HepG2 (cell line): ENCODE data around the gene PMAIP1. TPM values are rescaled to one million over a fixed set of nuclear protein-coding genes. Genes with fewer than 3 reads are reported as not detected.

ENCODE experiments used
- ATAC-seq: fragments of 200-7000 bp; cut with Tn5 transposase; 3 replicates; pipeline ENCODE4 v1.9.1; 2020; ENCODE audit warnings: mild to moderate bottlenecking, moderate library complexity
- BruUV-seq: library from RNA; stranded (reverse); fragments of 400-500 nt; replicated peaks from 2 replicates; lab custom pipeline; 2021; lab: Mats Ljungman, UMichigan
- CTCF ChIA-PET: fragments of 300-600 bp; formaldehyde crosslinking; extraction: SDS; loops from one replicate; lab custom pipeline; 2021; ENCODE audit warnings: low total read pairs, inconsistent platforms, low intra/inter-chr PET ratio; lab: Yijun Ruan, JAX
- POLR2A ChIA-PET: fragments of 350-600 bp; sonication (Branson Sonifier 250); formaldehyde crosslinking; loops from one replicate; lab custom pipeline; 2020; ENCODE audit warnings: antibody characterized with exemption, inconsistent platforms; lab: Yijun Ruan, JAX
- DNase-seq: peaks from one replicate; pipeline ENCODE4 v3.0.0-alpha.2; 2015; ENCODE audit warnings: low spot score
- FAIRE-seq: peaks from 3 replicates; lab custom pipeline; 2011; peaks lifted over from hg19 to GRCh38; lab: Jason Lieb, UNC
- H2AFZ ChIP-seq: one replicate; pipeline ENCODE4 v1.6.1; 2011; ENCODE audit warnings: low read length, inconsistent platforms
- H3K27ac ChIP-seq: fragments of 300-600 bp; 3 replicates; pipeline ENCODE4 v1.8.0; 2011; ENCODE audit warnings: mixed run types, mild to moderate bottlenecking, mixed read lengths, low read length, inconsistent platforms; ENCODE audit not compliant: insufficient read depth; ENCODE audit errors: extremely low read length
- H3K27me3 ChIP-seq, 2 experiments: fragments of 200-600 bp in 1 of 2; 2 replicates in 1 of 2; 3 replicates in 1 of 2; pipeline versions ENCODE4 v1.6.0 to v1.8.0; 2011; ENCODE audit warnings: low read length in 2 of 2, mild to moderate bottlenecking in 2 of 2, moderate library complexity in 2 of 2, inconsistent platforms in 1 of 2; ENCODE audit not compliant: insufficient read depth in 2 of 2, control insufficient read depth in 1 of 2
- H3K36me3 ChIP-seq, 2 experiments: fragments of 200-600 bp in 1 of 2; replicated peaks in 1 of 2; 2 replicates in 1 of 2; 3 replicates in 1 of 2; pipeline versions ENCODE4 v1.5.1 to v1.8.0; 2011; ENCODE audit warnings: low read length in 2 of 2, inconsistent platforms in 1 of 2; ENCODE audit not compliant: insufficient read depth in 2 of 2, control insufficient read depth in 1 of 2
- H3K4me1 ChIP-seq: 2 replicates; pipeline ENCODE4 v1.5.1; 2012; ENCODE audit warnings: low read length, inconsistent platforms; ENCODE audit not compliant: insufficient read depth
- H3K4me2 ChIP-seq: 2 replicates; pipeline ENCODE4 v1.6.0; 2011; ENCODE audit warnings: low read depth, low read length, inconsistent platforms
- H3K4me3 ChIP-seq, 3 experiments: fragments of 200-600 bp in 1 of 3; sonication (generic), shearing (Covaris generic) in 1 of 3; replicated peaks in 1 of 3; 2 replicates each; pipeline ENCODE4 v1.5.1; 2011 to 2016; ENCODE audit warnings: low read length in 3 of 3, inconsistent platforms in 2 of 3, low read depth in 2 of 3, mild to moderate bottlenecking in 2 of 3, control low read depth in 1 of 3, mixed read lengths in 1 of 3; ENCODE audit not compliant: insufficient read depth in 1 of 3
- H3K79me2 ChIP-seq: one replicate; pipeline ENCODE4 v1.6.1; 2011; ENCODE audit warnings: low read length, inconsistent platforms; ENCODE audit not compliant: insufficient read depth
- H3K9ac ChIP-seq: 2 replicates; pipeline ENCODE4 v1.6.0; 2011; ENCODE audit warnings: mild to moderate bottlenecking, low read depth, low read length, inconsistent platforms; ENCODE audit not compliant: insufficient read depth
- H3K9me3 ChIP-seq: 2 replicates; pipeline ENCODE4 v1.5.1; 2012; ENCODE audit warnings: mild to moderate bottlenecking, low read length
- H4K20me1 ChIP-seq: 2 replicates; pipeline ENCODE4 v1.6.0; 2011; ENCODE audit warnings: inconsistent platforms, mild to moderate bottlenecking, low read length, moderate library complexity; ENCODE audit not compliant: insufficient read depth
- BRCA1 ChIP-seq: sonication (generic); formaldehyde crosslinking; IDR thresholded peaks from 2 replicates; pipeline ENCODE4 v1.4.0; 2020; ENCODE audit warnings: missing genetic modification reagents
- FLYWCH1 ChIP-seq: sonication (generic); formaldehyde crosslinking; IDR thresholded peaks from 2 replicates; pipeline ENCODE4 v1.8.1; 2023; ENCODE audit warnings: mild to moderate bottlenecking, missing genetic modification reagents
- HNRNPLL ChIP-seq: fragments of 200-400 bp; formaldehyde crosslinking; IDR thresholded peaks from 2 replicates; pipeline ENCODE4 v1.6.1; 2017; ENCODE audit warnings: mild to moderate bottlenecking, low read depth, low read length; ENCODE audit not compliant: poor library complexity, severe bottlenecking
- MED8 ChIP-seq: sonication (generic); formaldehyde crosslinking; IDR thresholded peaks from 2 replicates; pipeline ENCODE4 v1.8.1; 2023; ENCODE audit warnings: mild to moderate bottlenecking, missing genetic modification reagents; ENCODE audit not compliant: insufficient replicate concordance
- ZBTB20 ChIP-seq: sonication (generic); formaldehyde crosslinking; IDR thresholded peaks from 2 replicates; pipeline ENCODE4 v1.8.1; 2023; ENCODE audit warnings: missing genetic modification reagents, low read depth, mild to moderate bottlenecking, borderline replicate concordance
- ZC3H13 ChIP-seq: sonication (generic); formaldehyde crosslinking; IDR thresholded peaks from 2 replicates; pipeline ENCODE4 v1.8.1; 2023; ENCODE audit warnings: mild to moderate bottlenecking, missing genetic modification reagents, moderate library complexity
- ZIK1 ChIP-seq: sonication (generic); formaldehyde crosslinking; IDR thresholded peaks from 2 replicates; pipeline ENCODE4 v1.5.0; 2020; ENCODE audit warnings: mild to moderate bottlenecking, low read depth, missing genetic modification reagents, borderline replicate concordance
- ZNF232 ChIP-seq: sonication (generic); formaldehyde crosslinking; IDR thresholded peaks from 2 replicates; pipeline ENCODE4 v1.4.0; 2020; ENCODE audit warnings: missing genetic modification reagents, borderline replicate concordance
- ZNF781 ChIP-seq: sonication (generic); formaldehyde crosslinking; IDR thresholded peaks from 2 replicates; pipeline ENCODE4 v1.5.1; 2020; ENCODE audit warnings: borderline replicate concordance, mild to moderate bottlenecking, missing genetic modification reagents; ENCODE audit errors: not compliant biosample characterization
- ZNF83 ChIP-seq: sonication (generic); formaldehyde crosslinking; IDR thresholded peaks from 2 replicates; pipeline ENCODE4 v1.4.0; 2020; ENCODE audit warnings: missing genetic modification reagents, mild to moderate bottlenecking, borderline replicate concordance
- WGBS: methylation state at CpG from one replicate; pipeline ENCODE4 v1.1.6; 2017; ENCODE audit warnings: low lambda C conversion rate; 5-methylcytosine and 5-hydroxymethylcytosine counted together
- in situ Hi-C: cut with HindIII; loops from 2 replicates; pipeline ENCODE4 v1.10.0; 2017; ENCODE audit warnings: low pct_unique_long_range_greater_than_20kb; ENCODE audit not compliant: extremely low pct_ligation_motif_present
- intact Hi-C: fragments of 100-400 bp; cut with micrococcal nuclease; formaldehyde crosslinking; loops from one replicate; pipeline ENCODE4 v1.10.0; 2022; ENCODE audit not compliant: unreplicated experiment
- polyA plus RNA-seq, 8 experiments: library from polyadenylated mRNA; depleted of rRNA in 3 of 8; stranded (reverse) in 7 of 8; unstranded in 1 of 8; fragments of >200 nt; fragmentation: Illumina TruSeq in 4 of 8; extraction: Trizol in 4 of 8; gene quantifications; 2 replicates each; pipeline versions ENCODE4 v1.2.1 to v1.2.3, GENCODE V29; 2011 to 2016; ENCODE audit warnings: low read depth in 4 of 8, missing spikeins in 1 of 8, mixed read lengths in 1 of 8; ENCODE audit not compliant: insufficient read depth in 1 of 8
- total RNA-seq, 5 experiments: library from RNA; depleted of rRNA; stranded (reverse); fragments of >200 nt; fragmentation: Illumina TruSeq; extraction: Trizol; gene quantifications; 2 replicates each; pipeline ENCODE4 v1.2.3, GENCODE V29; 2016; ENCODE audit warnings: low read depth in 1 of 5
- TF ChIP-seq, protein P1 (sequence below): sonication (generic); formaldehyde crosslinking; IDR thresholded peaks from 2 replicates; pipeline ENCODE4 v1.4.0; 2020; ENCODE audit warnings: missing genetic modification reagents, mild to moderate bottlenecking, borderline replicate concordance
- TF ChIP-seq, protein P2 (sequence below): sonication (generic); formaldehyde crosslinking; IDR thresholded peaks from 2 replicates; pipeline ENCODE4 v1.8.0; 2022; ENCODE audit warnings: missing genetic modification reagents, mild to moderate bottlenecking, inconsistent platforms, borderline replicate concordance
- TF ChIP-seq, protein P3 (sequence below): sonication (generic); formaldehyde crosslinking; IDR thresholded peaks from 2 replicates; pipeline ENCODE4 v1.5.0; 2020; ENCODE audit warnings: missing genetic modification reagents
- TF ChIP-seq, protein P4 (sequence below): sonication (generic); formaldehyde crosslinking; conservative IDR thresholded peaks from 2 replicates; pipeline ENCODE4 v1.4.0; 2020; ENCODE audit warnings: mild to moderate bottlenecking, missing genetic modification reagents, moderate library complexity
- TF ChIP-seq, protein P5 (sequence below): sonication (generic); formaldehyde crosslinking; IDR thresholded peaks from 2 replicates; pipeline ENCODE4 v1.8.0; 2022; ENCODE audit warnings: mild to moderate bottlenecking, missing genetic modification reagents, moderate library complexity

PMAIP1 gene
- total and polyA plus RNA-seq, 2 of the 13 experiments (the other 11 are each of a cell fraction or from before 2014, with no cell fraction given) = 1.5 to 1.7 TPM

DNA sequence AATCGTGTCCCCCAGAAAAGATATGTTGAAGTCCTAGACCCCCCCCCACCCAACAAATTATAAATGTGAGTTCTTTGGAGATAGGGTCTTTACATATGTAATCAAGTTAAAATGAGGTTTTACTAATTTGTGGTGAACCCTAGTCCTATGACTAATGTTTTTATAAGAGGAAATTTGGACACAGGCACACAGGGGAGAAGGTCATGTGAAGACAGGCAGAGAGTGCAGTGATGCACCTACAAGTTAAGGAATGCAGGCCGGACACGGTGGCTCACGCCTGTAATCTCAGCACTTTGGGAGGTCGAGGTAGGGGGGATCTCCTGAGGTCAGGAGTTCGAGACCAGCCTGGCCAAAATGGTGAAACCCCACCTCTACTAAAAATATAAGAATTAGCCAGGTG, 5.8 kb upstream of the PMAIP1 start:
- no TSS peak for BruUV-seq
- intact Hi-C loops = no loop called here
- CTCF ChIA-PET = no interaction called here
- TF ChIP-seq ZNF781 (CRISPR knock-in tag) = no peak
- TF ChIP-seq FLYWCH1 (CRISPR knock-in tag) = no peak
- TF ChIP-seq, protein P1, sequence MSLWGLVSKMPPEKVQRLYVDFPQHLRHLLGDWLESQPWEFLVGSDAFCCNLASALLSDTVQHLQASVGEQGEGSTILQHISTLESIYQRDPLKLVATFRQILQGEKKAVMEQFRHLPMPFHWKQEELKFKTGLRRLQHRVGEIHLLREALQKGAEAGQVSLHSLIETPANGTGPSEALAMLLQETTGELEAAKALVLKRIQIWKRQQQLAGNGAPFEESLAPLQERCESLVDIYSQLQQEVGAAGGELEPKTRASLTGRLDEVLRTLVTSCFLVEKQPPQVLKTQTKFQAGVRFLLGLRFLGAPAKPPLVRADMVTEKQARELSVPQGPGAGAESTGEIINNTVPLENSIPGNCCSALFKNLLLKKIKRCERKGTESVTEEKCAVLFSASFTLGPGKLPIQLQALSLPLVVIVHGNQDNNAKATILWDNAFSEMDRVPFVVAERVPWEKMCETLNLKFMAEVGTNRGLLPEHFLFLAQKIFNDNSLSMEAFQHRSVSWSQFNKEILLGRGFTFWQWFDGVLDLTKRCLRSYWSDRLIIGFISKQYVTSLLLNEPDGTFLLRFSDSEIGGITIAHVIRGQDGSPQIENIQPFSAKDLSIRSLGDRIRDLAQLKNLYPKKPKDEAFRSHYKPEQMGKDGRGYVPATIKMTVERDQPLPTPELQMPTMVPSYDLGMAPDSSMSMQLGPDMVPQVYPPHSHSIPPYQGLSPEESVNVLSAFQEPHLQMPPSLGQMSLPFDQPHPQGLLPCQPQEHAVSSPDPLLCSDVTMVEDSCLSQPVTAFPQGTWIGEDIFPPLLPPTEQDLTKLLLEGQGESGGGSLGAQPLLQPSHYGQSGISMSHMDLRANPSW (CRISPR knock-in tag) = no peak
- no peak for TF ChIP-seq BRCA1
- TF ChIP-seq ZNF232 (CRISPR knock-in tag) = no peak
- TF ChIP-seq, protein P2, sequence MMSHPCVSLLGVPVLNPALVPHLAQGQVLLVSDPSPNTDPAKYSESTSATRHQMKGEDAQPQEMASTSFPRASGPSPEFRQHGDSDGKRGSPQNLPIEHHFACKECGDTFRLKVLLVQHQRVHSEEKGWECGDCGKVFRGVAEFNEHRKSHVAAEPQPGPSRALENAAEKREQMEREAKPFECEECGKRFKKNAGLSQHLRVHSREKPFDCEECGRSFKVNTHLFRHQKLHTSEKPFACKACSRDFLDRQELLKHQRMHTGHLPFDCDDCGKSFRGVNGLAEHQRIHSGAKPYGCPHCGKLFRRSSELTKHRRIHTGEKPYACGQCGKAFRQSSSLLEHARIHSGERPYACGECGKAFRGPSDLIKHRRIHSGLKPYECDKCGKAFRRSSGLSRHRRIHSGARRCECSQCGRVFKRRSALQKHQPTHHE (CRISPR knock-in tag) = no peak
- TF ChIP-seq, protein P3, sequence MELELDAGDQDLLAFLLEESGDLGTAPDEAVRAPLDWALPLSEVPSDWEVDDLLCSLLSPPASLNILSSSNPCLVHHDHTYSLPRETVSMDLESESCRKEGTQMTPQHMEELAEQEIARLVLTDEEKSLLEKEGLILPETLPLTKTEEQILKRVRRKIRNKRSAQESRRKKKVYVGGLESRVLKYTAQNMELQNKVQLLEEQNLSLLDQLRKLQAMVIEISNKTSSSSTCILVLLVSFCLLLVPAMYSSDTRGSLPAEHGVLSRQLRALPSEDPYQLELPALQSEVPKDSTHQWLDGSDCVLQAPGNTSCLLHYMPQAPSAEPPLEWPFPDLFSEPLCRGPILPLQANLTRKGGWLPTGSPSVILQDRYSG (CRISPR knock-in tag) = no peak
- no peak for TF ChIP-seq ZNF83 (CRISPR knock-in tag)
- TF ChIP-seq, protein P4, sequence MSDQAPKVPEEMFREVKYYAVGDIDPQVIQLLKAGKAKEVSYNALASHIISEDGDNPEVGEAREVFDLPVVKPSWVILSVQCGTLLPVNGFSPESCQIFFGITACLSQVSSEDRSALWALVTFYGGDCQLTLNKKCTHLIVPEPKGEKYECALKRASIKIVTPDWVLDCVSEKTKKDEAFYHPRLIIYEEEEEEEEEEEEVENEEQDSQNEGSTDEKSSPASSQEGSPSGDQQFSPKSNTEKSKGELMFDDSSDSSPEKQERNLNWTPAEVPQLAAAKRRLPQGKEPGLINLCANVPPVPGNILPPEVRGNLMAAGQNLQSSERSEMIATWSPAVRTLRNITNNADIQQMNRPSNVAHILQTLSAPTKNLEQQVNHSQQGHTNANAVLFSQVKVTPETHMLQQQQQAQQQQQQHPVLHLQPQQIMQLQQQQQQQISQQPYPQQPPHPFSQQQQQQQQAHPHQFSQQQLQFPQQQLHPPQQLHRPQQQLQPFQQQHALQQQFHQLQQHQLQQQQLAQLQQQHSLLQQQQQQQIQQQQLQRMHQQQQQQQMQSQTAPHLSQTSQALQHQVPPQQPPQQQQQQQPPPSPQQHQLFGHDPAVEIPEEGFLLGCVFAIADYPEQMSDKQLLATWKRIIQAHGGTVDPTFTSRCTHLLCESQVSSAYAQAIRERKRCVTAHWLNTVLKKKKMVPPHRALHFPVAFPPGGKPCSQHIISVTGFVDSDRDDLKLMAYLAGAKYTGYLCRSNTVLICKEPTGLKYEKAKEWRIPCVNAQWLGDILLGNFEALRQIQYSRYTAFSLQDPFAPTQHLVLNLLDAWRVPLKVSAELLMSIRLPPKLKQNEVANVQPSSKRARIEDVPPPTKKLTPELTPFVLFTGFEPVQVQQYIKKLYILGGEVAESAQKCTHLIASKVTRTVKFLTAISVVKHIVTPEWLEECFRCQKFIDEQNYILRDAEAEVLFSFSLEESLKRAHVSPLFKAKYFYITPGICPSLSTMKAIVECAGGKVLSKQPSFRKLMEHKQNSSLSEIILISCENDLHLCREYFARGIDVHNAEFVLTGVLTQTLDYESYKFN (CRISPR knock-in tag) = no peak
- no peak for TF ChIP-seq HNRNPLL
- no peak for TF ChIP-seq ZIK1
- TF ChIP-seq, protein P5, sequence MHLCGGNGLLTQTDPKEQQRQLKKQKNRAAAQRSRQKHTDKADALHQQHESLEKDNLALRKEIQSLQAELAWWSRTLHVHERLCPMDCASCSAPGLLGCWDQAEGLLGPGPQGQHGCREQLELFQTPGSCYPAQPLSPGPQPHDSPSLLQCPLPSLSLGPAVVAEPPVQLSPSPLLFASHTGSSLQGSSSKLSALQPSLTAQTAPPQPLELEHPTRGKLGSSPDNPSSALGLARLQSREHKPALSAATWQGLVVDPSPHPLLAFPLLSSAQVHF = no peak
- no peak for TF ChIP-seq MED8 (CRISPR knock-in tag)
- no peak for TF ChIP-seq ZBTB20 (CRISPR knock-in tag)
- TF ChIP-seq ZC3H13 (CRISPR knock-in tag) = no peak

More for the DNA sequence above, 5.8 kb upstream of the PMAIP1 start:
- no peaks in the 10 kb centered on the region for H3K9me3 ChIP-seq
- POLR2A ChIA-PET = no interaction called here
- no peak overlapping the region for H3K27ac ChIP-seq
- ATAC-seq (no peak), DNase-seq (no peak), FAIRE-seq (no peak)
- H3K79me2 ChIP-seq = no peaks in the 10 kb centered on the region
- in situ Hi-C loops = no loop called here
- H2AFZ ChIP-seq = no peak overlapping the region
- 35% methylated on average over 6 of the region's 6 CpGs for WGBS
- H3K9ac ChIP-seq = no peak overlapping the region
- no peaks in the 10 kb centered on the region for H3K4me1 ChIP-seq
- H3K36me3 ChIP-seq = no peaks in the 10 kb centered on the region
- no peak overlapping the region for H3K4me3 ChIP-seq
- 0 out of 5 replicates have a peak, but pooled peaks cover 0 to 3% of the 10 kb centered on the region in 2 experiments for H3K27me3 ChIP-seq
- no peaks in the 10 kb centered on the region for H4K20me1 ChIP-seq
- H3K4me2 ChIP-seq = no peak overlapping the region
